Esophagus muscularis mucosa (tissue), 4 donors: ENCODE results near the gene CCN6.

Experiments
- CTCF ChIP-seq, 3 experiments: fragments of 200-600 bp in 2 of 3; fragments of 450-650 bp in 1 of 3; sonication (generic) in 2 of 3; IDR thresholded peaks; one replicate each; pipeline ENCODE4 v1.5.1; 2017 to 2019; ENCODE audit warnings: antibody characterized with exemption in 3 of 3, mild to moderate bottlenecking in 2 of 3, moderate library complexity in 1 of 3
- EP300 ChIP-seq: sonication (generic); formaldehyde crosslinking; IDR thresholded peaks from one replicate; pipeline ENCODE4 v1.6.1; 2017; ENCODE audit warnings: antibody characterized with exemption
- POLR2A ChIP-seq: fragments of 450-650 bp; IDR thresholded peaks from one replicate; pipeline ENCODE4 v1.6.1; 2017; ENCODE audit warnings: antibody characterized with exemption, moderate library complexity, mild to moderate bottlenecking, low read depth
- POLR2AphosphoS5 ChIP-seq, 2 donors: sonication (generic); formaldehyde crosslinking; IDR thresholded peaks; one replicate each; pipeline ENCODE4 v1.6.1; 2017; ENCODE audit warnings: antibody characterized with exemption in 2 of 2

- TF ChIP-seq POLR2A = no peak
- no peak for TF ChIP-seq CTCF (IDR thresholded peaks at IDR 0.05)
- no peak for TF ChIP-seq EP300
- TF ChIP-seq POLR2AphosphoS5 (IDR thresholded peaks at IDR 0.05) = no peak
These were observed 39.4 kb upstream of the CCN6 start for GRCh38 chr6:112014483-112014882.
